HG03558 (cell line): Measurements from ENCODE around the gene GLP2R.
"Not testable (repeated sequence)": the region's sequence is repeated elsewhere in the genome, so short reads cannot be mapped to it uniquely, and the experiment has no call there.

Experiments
- ATAC-seq: cut with Tn5 transposase; IDR thresholded peaks from one replicate; pipeline ENCODE4 v1.9.1; 2021; ENCODE audit warnings: moderate number of reproducible peaks; ENCODE audit not compliant: unreplicated experiment; ENCODE audit errors: extremely low read depth

The GLP2R gene

DNA sequence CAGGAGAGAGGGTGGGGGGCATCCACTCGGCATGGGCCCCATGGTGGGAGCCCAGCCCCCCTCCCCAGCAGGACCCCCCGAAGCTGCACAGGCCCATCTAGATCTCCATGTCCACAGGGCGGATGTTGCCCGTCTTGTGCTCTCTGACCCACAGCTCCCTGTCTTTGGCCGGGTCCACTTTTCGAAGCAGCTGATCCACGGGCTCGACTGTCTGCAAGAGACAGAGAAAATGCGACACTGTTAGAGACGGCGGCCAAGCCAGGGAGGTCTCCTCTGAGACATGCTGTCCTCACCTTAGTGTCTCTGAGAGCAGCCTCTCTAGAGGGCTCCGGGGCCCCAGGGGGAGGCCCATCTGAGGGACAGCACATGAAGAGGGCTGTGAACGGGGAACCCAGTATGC, 91.4 kb downstream of the GLP2R start:
- no peak for ATAC-seq

DNA sequence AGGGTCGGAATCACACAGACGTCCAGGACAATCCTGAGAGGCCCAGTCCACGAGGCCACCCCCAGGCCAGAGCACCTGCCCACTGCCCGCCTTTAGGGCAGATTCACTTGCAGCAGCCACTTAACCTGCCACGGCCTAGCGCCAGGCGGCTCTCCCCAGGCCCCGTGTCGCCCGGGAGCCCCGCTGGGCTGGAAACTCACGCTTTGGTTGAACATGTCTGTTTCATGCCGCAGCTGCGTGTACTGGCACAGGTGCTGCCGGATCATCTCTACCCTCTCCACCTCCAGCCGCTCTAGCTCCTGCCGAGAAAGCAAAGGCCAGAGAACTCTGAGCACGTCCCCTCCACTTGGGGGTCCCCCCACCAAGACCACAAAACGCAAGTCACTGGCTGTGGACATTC, 92.1 kb downstream of the GLP2R start:
- ATAC-seq: no peak

DNA sequence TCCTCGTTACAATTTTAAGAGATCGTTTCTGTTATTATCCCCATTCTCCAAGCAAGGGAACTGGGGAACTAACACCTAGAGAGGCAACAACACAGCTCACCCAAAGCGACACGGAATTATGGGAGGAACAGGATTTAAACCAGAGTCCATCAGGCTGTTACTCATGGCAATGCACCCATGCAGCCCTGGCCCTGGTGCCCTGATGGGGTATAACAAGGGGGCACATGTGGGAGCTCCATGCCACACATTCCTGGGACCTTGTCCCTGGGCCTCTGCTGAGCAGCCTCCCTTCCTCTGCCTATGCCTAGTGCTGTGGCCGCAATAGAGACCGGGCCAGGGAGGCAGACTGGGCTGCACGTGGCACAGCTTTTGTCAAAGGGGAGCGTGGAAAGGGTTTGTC, 92.6 kb downstream of the GLP2R start:
- ATAC-seq: no peak

DNA sequence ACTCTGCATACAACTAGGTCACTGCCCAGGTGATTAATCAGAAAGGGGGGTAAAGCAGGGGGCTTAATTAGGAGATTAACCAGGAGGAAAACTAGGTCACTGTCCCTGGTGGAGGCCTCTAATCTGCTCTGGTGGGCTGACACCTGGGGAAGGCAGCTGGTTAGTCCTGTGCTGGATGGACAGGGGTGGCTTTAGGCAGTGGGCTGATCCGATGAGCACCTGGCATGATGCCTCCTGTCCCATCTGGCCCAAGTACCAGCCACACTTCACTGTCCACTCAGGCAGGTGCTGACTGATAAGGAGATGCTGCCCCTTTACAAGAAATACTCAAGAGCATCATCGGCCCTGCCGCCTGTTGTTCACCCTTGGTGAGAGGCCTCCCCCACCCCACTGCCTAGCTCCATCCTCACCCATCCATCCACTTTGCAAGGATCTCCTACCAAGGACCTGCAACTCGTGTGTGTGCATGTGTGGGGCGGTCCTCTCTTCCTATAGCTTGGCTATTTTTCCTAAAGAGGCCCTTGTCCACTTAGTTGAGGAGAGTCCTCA, 93.2 kb downstream of the GLP2R start:
- no peak for ATAC-seq

DNA sequence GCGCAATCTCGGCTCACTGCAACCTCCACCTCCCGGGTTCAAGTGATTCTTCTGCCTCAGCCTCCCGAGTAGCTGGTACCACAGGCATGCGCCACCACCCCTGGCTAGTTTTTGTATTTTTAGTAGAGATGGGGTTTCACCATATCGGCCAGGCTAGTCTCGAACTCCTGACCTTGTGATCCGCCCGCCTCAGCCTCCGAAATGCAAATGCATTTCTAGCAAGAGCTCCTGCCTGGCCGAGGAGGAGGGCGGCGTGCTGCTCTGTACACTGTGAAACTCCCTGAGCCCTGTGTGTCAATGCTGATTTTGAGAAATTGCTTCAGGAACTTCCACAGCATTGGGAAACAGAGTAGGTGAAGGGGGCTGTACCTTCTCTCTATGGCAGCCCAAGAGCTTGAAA, 95.5 kb downstream of the GLP2R start:
- ATAC-seq: not testable (repeated sequence)

DNA sequence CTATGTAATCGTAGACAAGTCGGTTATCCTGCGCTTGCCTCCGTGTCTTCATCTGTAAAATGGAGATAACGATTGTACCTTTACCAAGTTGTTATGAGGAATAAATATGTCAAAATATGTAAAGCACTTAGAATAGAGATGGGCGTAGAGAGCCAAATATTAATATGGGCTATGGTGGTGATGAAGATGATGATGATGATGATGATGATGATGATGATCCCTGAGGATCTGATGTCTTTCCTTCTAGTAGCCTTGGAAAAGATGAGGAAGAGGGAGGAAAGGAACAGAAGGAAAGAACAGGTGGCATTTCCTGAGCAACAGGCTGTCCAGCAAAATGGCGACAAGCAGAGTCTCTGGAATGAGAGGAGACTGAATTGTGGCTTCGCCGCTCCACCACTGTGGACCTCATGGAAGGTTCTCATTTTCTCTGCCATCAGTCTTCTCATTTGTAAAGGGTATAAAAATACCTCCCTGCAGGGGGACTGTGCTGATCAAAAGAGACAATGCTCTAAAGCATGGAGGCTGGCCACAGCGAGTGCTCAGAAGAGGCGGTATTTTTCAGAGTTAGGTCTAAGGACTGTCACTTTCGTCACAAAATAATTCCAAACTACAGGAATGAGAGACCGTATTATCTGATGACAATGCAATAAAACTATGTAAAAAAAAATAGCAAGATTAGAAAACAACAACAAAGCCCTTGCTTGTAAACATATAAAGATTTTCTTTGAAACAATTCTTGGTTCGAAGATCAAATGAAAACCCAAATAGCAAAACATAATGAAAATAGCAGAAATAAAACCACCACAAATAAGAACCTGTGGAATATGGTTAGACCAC, 96.5 kb downstream of the GLP2R start:
- ATAC-seq: no peak

DNA sequence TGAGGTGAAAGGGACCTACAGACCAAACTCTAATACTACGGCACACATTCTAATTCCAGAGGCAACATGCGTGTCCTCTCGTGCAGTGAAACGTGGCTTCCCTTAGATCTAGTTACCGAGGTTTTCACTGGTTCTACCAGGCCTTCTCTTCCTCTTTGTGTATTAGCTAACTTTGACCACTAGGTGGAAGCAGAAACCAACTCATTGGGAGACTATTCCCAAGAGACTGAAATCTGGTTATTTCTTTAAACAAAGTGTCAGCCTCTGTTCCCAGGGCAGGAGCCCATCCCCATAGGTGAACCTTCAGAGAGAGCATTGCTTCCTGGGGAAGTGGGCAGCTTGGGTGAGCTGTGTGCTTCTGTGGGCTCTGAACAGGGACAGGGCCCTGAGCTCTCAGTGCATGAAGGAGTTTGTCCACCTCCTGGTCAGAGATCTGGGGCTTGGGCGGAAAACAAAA, 99.0 kb downstream of the GLP2R start:
- ATAC-seq: no peak

DNA sequence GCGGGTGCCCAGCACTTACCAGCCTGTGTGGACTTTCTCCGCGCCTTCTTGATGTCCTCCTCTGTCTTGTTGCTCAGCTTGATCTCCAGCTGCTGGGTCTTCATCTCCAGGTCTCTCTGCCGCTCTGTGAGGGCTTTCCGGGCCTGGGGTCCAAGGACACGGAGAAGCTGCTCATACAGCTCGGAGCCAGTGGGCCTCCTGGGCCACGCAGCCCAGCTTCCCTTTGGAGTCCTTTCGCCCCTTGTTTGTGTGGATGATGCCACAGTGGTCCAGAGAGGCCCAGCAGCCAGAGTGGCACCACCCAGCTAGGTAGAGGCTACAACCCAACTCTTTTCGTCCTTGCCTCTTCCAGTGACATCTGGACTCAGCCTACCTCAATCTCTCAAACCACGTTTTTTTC, 99.7 kb downstream of the GLP2R start:
- ATAC-seq: no peak

DNA sequence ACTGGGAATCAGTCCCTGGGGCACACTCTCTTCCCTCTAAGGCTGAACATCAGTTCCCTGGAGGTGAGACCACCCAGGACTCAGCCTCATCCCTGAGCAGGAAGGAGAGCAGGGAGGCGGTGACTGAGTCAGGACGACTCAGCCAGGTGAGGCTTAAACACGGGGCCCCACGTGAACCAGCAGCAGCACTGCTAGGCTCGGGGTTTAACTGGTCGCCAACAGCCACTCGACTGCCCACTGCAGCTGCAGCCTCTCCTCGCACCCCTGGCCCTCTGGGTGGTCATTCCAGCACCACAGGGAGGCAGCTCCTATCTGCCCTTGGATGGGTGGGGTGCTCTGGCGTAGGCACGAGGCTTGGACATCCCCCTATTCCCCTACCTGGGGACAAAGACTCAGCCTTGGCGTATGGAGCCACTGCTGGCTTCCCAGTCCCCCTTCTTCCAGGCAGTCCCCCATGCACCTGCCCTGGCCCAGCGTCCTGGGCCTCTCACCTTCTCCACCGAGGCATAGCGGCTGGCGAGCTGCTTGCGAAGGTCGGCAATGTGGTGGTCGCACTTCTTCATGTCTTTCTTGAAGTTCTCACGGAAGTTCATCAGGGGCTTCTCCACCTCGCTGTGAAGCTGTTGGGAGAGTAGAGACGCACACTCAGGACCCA, 100.6 kb downstream of the GLP2R start:
- no peak for ATAC-seq

DNA sequence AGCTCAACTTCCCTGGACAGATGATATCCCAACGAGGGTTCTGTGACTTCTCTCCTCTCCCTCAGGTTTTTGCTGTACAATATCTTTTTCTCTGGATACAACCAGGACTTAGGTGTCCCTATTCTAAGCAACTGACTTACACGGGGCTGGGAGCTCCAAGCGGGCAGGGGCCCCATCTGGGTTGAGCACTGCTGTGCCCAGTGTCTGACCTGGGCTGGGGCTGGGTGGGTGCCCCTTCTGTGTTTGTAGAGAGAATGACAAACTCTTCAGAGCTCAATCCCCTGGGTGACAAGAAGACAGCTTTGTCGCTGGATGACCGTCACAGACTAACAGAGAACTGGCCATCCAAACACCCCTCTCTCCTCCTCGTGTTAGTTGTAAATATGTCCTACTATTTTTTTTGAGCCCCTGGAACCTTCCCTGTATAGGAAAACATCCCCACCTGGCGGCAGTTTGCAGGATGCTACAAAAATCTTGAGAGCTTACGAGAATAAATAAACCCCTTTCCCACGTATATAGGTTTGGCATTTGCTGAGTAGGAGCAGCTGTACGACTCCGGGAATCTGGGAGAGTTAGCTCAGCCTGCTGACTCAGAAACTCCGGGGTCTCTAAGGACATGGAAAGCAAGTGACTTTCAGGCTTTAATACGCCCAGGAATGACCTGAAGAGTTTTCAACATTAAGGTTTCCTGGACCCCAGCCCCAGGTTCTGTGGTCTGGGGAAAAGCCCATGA, 103.0 kb downstream of the GLP2R start:
- no peak for ATAC-seq

DNA sequence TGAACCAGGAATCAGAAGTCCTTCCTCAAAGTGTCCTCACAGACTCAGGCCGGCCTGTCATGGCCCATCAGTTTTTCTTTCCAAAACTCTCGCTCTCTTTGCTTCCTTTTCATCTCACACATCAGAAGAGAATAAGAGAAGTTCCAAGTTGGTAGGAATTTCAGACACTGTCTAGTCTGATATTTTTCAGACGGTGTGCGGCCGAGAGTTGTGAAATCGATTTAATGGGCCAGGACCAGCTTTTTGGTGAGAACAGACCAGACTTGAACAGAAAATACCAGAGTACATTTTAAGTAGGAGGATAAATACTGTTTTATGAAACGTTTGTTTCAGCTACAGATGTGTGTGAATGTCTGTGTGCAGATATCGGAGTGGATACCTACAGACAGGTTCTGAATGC, 104.1 kb downstream of the GLP2R start:
- no peak for ATAC-seq

DNA sequence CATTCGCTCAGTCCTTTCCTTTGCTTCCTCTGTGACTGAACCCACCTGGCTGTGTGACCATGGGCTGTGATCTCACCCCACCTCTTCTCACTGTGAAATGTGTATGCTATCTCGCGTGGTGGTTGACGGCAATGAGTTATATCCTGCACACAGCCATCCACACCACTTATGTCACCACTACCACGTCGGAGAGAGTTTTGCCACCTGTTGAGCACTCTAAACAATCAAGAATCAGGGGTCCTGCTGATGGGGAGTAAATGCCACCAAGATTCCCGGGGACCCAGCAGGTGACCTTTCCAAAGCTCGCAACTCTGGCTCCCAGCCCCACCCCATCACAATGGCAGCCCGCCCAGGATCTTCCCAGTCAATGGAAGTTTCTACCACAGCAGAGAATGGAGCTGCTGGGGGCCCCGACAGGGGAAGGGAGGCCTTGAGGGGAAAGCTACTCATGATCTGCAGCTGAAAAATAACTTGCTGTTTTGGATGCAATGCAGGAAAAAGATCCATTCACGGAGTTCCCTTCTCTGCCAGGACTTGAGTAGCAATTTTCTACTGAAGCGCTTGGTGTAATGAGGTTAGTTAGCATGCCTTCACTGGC, 105.5 kb downstream of the GLP2R start:
- no peak for ATAC-seq

DNA sequence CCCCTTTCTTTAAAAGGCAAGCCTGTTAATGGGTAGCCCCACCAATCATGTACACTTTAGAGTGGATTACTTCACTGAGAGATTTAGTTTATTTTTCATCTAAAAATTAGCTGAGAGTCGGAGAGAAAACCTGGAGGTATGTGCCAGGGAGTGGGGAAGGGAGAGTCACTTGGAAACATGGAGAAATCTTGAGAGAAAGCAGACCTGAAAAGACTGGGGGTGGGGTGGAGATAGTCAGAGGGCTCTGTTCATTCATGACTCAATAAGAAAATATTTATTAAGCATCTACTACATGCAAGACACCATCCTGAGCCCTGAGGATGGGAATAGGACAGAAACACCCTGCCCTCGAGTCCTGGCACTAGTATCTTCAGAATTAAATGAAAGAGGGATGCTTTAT, 106.8 kb downstream of the GLP2R start:
- no peak for ATAC-seq

DNA sequence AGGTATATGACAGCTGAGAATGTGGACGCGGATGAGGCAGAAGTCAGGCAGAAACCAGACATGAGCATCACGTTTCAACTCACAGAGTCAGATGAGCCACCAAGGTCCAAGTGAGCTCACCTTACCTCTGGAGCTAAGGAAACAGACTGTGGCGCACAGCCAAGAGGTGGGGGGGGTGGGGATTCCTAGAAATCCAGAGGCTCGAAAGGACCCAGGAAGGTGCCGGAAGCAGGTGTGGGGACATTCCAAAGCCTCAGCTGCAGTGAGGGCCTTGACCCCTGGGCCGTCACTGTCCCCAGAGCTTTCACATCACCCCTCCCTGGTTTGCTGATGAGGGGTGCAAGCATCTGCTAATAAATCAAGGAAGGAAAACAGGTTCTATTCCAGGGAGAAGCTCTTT, 108.6 kb downstream of the GLP2R start:
- ATAC-seq: no peak

DNA sequence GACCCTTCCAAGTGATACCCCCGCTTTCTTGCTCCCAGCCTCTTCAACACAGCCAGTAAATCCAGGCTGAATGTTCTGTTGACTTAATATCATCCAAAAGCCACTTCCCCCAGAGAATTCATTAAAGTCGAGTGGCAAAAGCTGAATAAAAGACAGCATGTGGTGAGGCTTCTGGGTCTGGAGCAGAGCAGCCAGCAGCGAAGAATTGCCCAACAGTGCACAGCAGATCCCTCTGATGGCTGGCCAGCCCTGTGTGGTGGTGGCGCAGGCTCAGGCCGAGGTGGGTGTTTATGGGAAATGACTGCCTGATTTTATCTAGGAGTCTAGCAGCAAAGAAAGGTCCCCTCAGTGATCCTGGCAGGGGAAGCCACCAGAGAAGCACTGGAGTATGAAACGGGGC, 109.7 kb downstream of the GLP2R start:
- ATAC-seq: no peak

DNA sequence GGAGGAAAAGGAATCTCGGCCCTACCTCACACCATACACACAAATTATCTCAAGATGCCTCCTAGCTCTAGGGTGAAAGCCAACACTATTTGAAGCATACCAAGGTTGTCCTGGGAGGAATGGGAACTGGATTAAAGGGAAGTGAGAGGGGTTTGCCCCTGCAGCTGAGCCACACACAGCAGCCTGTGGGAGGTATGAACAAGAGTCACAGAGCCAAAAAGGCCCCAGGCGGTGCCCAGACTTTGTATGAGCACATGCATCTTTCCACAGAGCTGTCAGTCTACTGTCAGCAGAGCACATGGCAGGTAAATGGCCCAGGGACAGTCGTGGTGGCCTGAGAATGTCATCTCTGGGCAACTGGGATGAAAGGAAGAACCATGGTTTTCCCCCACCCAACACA, 110.4 kb downstream of the GLP2R start:
- no peak for ATAC-seq

DNA sequence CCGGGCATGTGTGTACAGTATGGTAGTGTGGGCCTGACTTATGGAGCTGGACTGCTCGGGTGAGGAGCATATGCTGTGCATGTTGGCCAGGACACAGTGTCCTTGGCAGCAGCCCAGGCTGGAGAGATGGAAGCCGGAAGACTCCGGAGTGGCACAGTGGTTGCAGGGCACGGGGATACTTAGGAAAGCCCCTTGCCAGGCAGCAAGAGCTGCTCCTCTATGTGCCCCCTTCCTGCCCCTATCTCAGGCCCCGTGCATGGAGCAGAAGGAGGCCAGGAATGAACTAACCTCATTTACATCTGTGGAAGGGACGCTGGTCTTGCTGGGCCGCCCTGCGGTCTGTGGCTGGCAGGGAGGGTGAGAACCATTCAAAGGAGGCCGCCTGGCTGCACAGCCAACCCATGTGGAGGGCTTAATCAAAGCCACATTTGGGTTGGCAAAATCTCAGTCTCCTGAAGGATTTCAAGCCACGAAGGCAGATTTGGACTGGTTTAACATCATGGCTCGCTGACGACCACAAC, 111.6 kb downstream of the GLP2R start:
- no peak for ATAC-seq

DNA sequence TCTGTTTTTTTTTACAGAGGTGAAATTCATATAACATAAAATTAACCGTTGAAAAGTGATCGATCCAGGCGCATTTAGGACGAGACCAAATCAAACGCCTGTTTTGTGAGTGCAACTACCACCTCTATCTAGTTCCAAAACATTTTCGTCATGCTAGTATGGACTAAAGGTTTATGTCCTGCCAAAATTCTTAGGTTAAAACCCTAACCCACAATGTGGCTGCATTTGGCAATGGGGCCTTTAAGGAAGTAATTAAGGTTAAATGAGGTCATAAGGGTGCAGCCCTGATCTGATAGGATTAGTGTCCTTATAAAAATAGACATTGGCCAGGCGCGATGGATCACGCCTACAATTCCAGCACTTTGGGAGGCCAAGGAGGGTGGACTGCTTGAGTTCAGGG, 112.2 kb downstream of the GLP2R start:
- no peak for ATAC-seq

DNA sequence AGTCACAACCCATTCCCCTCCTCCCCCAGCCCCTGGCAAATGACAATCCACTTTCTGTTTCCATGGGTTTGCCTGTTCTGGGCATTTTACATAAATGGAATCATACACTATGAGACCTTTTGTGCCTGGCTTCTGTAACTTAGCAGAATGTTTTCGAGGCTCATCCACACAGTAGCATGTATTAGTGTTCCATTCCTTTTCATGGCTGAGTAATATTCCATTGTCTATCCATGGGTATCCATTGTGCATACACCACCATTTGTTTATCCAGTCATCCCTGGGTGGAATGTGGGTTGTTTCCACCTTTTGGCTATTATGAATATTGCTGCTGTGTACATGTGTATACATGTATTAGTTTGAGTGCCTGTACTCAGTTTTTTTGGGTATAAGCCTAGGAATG, 113.0 kb downstream of the GLP2R start:
- ATAC-seq: no peak

DNA sequence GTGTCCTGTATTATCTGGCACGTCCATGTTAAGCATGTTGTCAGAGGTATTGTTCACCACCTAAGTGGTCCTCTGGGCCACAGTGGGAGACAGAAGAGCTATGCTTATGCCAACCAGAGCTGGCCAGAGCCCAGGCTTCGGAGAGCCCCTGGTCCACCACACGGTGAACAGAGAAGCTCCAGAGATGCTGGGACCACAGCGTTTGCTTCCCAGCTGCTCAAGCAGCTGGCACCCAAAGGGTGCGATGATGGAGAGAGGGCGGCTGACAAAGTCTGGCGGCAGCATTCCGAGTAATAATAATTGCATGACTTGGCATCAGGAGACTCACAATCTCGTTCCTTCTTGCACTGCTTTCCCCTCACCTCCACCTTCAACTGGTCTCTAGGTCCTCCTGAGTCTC, 115.1 kb downstream of the GLP2R start:
- ATAC-seq: no peak
